ENCODE data around the gene MAD2L1.

The MAD2L1 gene

DNA sequence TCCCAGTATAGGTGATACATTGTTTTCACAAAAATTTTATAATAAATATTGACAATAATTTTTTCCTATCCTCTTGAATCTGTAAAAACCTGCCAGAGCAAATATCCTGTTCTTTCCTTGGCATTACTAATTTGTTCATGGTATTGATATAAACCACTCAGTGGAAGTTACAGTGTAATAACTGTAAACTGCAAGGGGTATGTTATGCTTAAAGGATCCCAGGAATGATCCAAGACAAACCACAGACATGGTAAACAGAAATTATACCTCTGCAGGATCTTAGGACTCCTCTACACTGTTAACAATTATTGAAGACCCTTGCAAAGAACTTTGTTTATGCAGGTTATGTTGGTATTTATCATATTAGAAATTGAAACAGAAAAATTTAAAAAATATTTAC is 17.7 kb upstream of the MAD2L1 start:
- Histone ChIP-seq H3K36me3 (replicated peaks; ENCODE audit: low read depth, low read length) (no peaks in the 10 kb centered on the region), H3K4me3 (ENCODE audit: low read length) (no peak overlapping the region), H3K27ac (ENCODE audit: low read length) (no peak overlapping the region), H3K9me3 (ENCODE audit: insufficient read depth, low read length) (no peaks in the 10 kb centered on the region), H4K20me1 (ENCODE audit: insufficient read depth, low read length) (no peaks in the 10 kb centered on the region), H3K9ac (ENCODE audit: low read length) (no peak overlapping the region), H2AFZ (ENCODE audit: low read depth, low read length) (no peak overlapping the region), H3K27me3 (ENCODE audit: low read depth, low read length) (no peaks in the 10 kb centered on the region), H3K4me1 (ENCODE audit: low read length) (no peaks in the 10 kb centered on the region), H3K79me2 (ENCODE audit: low read length) (no peaks in the 10 kb centered on the region), H3K4me2 (ENCODE audit: low read length) (no peak overlapping the region)
- TF ChIP-seq, protein P1, sequence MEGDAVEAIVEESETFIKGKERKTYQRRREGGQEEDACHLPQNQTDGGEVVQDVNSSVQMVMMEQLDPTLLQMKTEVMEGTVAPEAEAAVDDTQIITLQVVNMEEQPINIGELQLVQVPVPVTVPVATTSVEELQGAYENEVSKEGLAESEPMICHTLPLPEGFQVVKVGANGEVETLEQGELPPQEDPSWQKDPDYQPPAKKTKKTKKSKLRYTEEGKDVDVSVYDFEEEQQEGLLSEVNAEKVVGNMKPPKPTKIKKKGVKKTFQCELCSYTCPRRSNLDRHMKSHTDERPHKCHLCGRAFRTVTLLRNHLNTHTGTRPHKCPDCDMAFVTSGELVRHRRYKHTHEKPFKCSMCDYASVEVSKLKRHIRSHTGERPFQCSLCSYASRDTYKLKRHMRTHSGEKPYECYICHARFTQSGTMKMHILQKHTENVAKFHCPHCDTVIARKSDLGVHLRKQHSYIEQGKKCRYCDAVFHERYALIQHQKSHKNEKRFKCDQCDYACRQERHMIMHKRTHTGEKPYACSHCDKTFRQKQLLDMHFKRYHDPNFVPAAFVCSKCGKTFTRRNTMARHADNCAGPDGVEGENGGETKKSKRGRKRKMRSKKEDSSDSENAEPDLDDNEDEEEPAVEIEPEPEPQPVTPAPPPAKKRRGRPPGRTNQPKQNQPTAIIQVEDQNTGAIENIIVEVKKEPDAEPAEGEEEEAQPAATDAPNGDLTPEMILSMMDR (IDR thresholded peaks at IDR 0.05; ENCODE audit: low read depth, low read length) = no peak
- TF ChIP-seq EZH2phosphoT487 (IDR thresholded peaks at IDR 0.05; ENCODE audit: low read depth) = no peak

GRCh38 chr4:120083152-120083551 is 16.5 kb upstream of the MAD2L1 start:
- Histone ChIP-seq H3K4me3 (ENCODE audit: low read length) (no peak overlapping the region), H2AFZ (ENCODE audit: low read depth, low read length) (no peak overlapping the region), H4K20me1 (ENCODE audit: insufficient read depth, low read length) (no peaks in the 10 kb centered on the region)

DNA sequence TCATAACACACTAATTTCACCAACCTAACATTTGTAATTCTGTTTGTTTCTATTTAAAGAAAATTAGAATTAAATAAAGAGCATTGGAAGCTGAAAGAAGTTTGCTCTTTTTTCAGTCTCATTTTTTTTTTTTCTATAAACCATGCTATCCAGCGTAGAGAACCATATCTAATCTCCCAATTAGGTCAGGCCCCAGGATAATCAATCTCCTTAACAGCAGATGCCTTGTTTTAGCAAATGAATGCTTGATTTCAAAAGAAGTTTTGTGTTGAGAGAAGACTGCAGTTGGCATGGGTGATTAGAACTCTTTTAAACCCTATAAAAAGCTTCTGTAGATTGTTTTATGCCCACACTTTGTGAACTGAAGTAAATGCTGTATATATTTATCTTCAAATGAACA is 15.6 kb upstream of the MAD2L1 start:
- Histone ChIP-seq H3K27ac (ENCODE audit: low read length) (no peak overlapping the region), H3K9ac (ENCODE audit: low read length) (no peak overlapping the region), H2AFZ (ENCODE audit: low read depth, low read length) (no peak overlapping the region), H3K4me2 (ENCODE audit: low read length) (no peak overlapping the region), H3K79me2 (ENCODE audit: low read length) (no peaks in the 10 kb centered on the region), H3K4me1 (ENCODE audit: low read length) (no peaks in the 10 kb centered on the region), H3K27me3 (ENCODE audit: low read depth, low read length) (no peaks in the 10 kb centered on the region), H3K36me3 (replicated peaks; ENCODE audit: low read depth, low read length) (no peaks in the 10 kb centered on the region), H4K20me1 (ENCODE audit: insufficient read depth, low read length) (no peaks in the 10 kb centered on the region), H3K9me3 (ENCODE audit: insufficient read depth, low read length) (no peaks in the 10 kb centered on the region), H3K4me3 (ENCODE audit: low read length) (no peak overlapping the region)
- no peak for TF ChIP-seq EZH2phosphoT487 (IDR thresholded peaks at IDR 0.05; ENCODE audit: low read depth)
- TF ChIP-seq, protein P1 (IDR thresholded peaks at IDR 0.05; ENCODE audit: low read depth, low read length) = no peak

More at GRCh38 chr4:120083152-120083551, 16.5 kb upstream of the MAD2L1 start:
- Histone ChIP-seq H3K4me2 (ENCODE audit: low read length) (no peak overlapping the region), H3K36me3 (replicated peaks; ENCODE audit: low read depth, low read length) (no peaks in the 10 kb centered on the region), H3K4me1 (ENCODE audit: low read length) (no peaks in the 10 kb centered on the region), H3K9ac (ENCODE audit: low read length) (no peak overlapping the region), H3K79me2 (ENCODE audit: low read length) (no peaks in the 10 kb centered on the region), H3K9me3 (ENCODE audit: insufficient read depth, low read length) (no peaks in the 10 kb centered on the region), H3K27ac (ENCODE audit: low read length) (no peak overlapping the region), H3K27me3 (ENCODE audit: low read depth, low read length) (no peaks in the 10 kb centered on the region)
- TF ChIP-seq EZH2phosphoT487 (IDR thresholded peaks at IDR 0.05; ENCODE audit: low read depth) = no peak
- TF ChIP-seq, protein P1 (IDR thresholded peaks at IDR 0.05; ENCODE audit: low read depth, low read length) = no peak

GRCh38 chr4:120081726-120082125 is 15.1 kb upstream of the MAD2L1 start:
- Histone ChIP-seq H2AFZ (ENCODE audit: low read depth, low read length) (no peak overlapping the region), H3K9me3 (ENCODE audit: insufficient read depth, low read length) (no peaks in the 10 kb centered on the region), H3K36me3 (replicated peaks; ENCODE audit: low read depth, low read length) (no peaks in the 10 kb centered on the region), H3K4me1 (ENCODE audit: low read length) (no peaks in the 10 kb centered on the region), H3K27ac (ENCODE audit: low read length) (no peak overlapping the region), H3K4me2 (ENCODE audit: low read length) (no peak overlapping the region), H4K20me1 (ENCODE audit: insufficient read depth, low read length) (no peaks in the 10 kb centered on the region), H3K79me2 (ENCODE audit: low read length) (no peaks in the 10 kb centered on the region), H3K4me3 (ENCODE audit: low read length) (no peak overlapping the region), H3K27me3 (ENCODE audit: low read depth, low read length) (no peaks in the 10 kb centered on the region), H3K9ac (ENCODE audit: low read length) (no peak overlapping the region)
- no peak for TF ChIP-seq EZH2phosphoT487 (IDR thresholded peaks at IDR 0.05; ENCODE audit: low read depth)
- TF ChIP-seq, protein P1 (IDR thresholded peaks at IDR 0.05; ENCODE audit: low read depth, low read length) = no peak

Measured in OCI-LY3 (cell line).